ENCODE results near the gene FNBP1L.

DNA sequence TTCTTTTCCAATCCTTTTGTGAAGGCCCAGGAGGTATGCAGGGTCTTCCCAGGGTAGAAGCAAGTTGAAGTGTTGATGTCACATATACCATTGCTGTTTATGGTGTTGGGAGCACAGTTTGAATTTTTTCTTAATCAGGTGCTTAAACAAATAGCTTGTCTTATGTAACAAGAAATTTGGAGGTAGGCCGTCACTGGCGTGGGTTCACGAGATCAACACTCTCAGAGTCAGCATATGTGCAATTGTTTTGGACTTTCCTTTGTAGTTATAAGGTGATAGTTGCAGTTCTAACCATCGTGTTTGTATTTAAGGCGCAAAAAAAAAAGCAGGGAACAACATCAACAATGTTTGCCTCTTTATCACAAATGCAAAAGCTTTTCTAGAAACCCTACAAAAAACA is 13.3 kb downstream of the FNBP1L start:
- TF ChIP-seq POLR2AphosphoS5 (IDR thresholded peaks at IDR 0.05; ENCODE audit: low read depth, low read length) (no peak), SIN3A (IDR thresholded peaks at IDR 0.05; ENCODE audit: borderline replicate concordance, insufficient read depth, low read length) (no peak)
